B cell (primary cell): ENCODE results near the gene ERI2. TPM values are rescaled to one million over a fixed set of nuclear protein-coding genes. Genes with fewer than 3 reads are reported as not detected.

ENCODE experiments used
- polyA plus RNA-seq: library from polyadenylated mRNA; depleted of rRNA; stranded (reverse); fragments of >200 nt; gene quantifications from 2 replicates; pipeline ENCODE4 v1.2.3, GENCODE V29; 2012
- small RNA-seq: library from RNA; depleted of rRNA; stranded (forward); fragments of <200 nt; gene quantifications from one replicate; pipeline ENCODE3, GENCODE V24; 2012; ENCODE audit warnings: low replicate concordance, low read depth; ENCODE audit not compliant: insufficient read length
- total RNA-seq, 2 donors: library from RNA; stranded (reverse); fragments of 120-200 nt in 1 of 2; gene quantifications; 1 replicate in 1 of 2; 2 replicates in 1 of 2; pipeline versions ENCODE4 v1.2.3 to v1.2.4, GENCODE V29; 2013 to 2022

ERI2 gene
- total and polyA plus RNA-seq, 2 donors (not counting 1 experiment from before 2014, with no cell fraction given) = 1.6 to 4.9 TPM

Small RNAs within 50 kb of the gene (small RNA-seq; reads per million reads assigned to genes)
- not detected for gene RF00618
- not detected for gene RNU6-944P

Other genes with a start within 250 kb of the ERI2 start
- not detected in 2 replicates for gene ACSM2B, start 230.1 kb downstream of the ERI2 start, total RNA-seq
- gene ACSM2B, start 230.1 kb downstream of the ERI2 start, polyA plus RNA-seq = not detected in 2 replicates
- 0.99 and 2.1 TPM in 2 replicates for gene ACSM1, start 108.8 kb downstream of the ERI2 start, total RNA-seq
- 0.72 and 0.89 TPM in 2 replicates for gene ACSM1, start 108.8 kb downstream of the ERI2 start, polyA plus RNA-seq
- gene THUMPD1, start 64.7 kb downstream of the ERI2 start, total RNA-seq = 52.5 and 54.3 TPM in 2 replicates
- gene THUMPD1, start 64.7 kb downstream of the ERI2 start, polyA plus RNA-seq = 72.6 and 87.1 TPM in 2 replicates
- 76.3 and 84.2 TPM in 2 replicates for gene ACSM3, start 42.5 kb downstream of the ERI2 start, total RNA-seq
- 3.6 and 6.3 TPM in 2 replicates for gene ACSM3, start 42.5 kb downstream of the ERI2 start, polyA plus RNA-seq
- gene REXO5, start 55 bp upstream of the ERI2 start, total RNA-seq = 0.97 and 1.3 TPM in 2 replicates
- 0.10 and 0.42 TPM in 2 replicates for gene REXO5, start 55 bp upstream of the ERI2 start, polyA plus RNA-seq
- 5.0 and 5.7 TPM in 2 replicates for gene DCUN1D3, start 93.9 kb upstream of the ERI2 start, total RNA-seq
- gene DCUN1D3, start 93.9 kb upstream of the ERI2 start, polyA plus RNA-seq = 2.0 and 2.7 TPM in 2 replicates
- 19.0 and 21.8 TPM in 2 replicates for gene LYRM1, start 94.3 kb upstream of the ERI2 start, total RNA-seq
- 16.6 and 20.0 TPM in 2 replicates for gene LYRM1, start 94.3 kb upstream of the ERI2 start, polyA plus RNA-seq